Suprapubic skin (tissue), 4 donors: ENCODE measurements around the gene SCYGR7.

Source experiments
- CTCF ChIP-seq, 2 donors: fragments of 200-600 bp in 1 of 2; fragments of 450-650 bp in 1 of 2; sonication (generic) in 1 of 2; IDR thresholded peaks; one replicate each; pipeline ENCODE4 v1.5.1; 2016 to 2019; ENCODE audit warnings: antibody characterized with exemption in 2 of 2, mild to moderate bottlenecking in 1 of 2, moderate library complexity in 1 of 2
- EP300 ChIP-seq: sonication (generic); formaldehyde crosslinking; IDR thresholded peaks from one replicate; pipeline ENCODE4 v1.6.1; 2017; ENCODE audit warnings: antibody characterized with exemption
- POLR2A ChIP-seq, 2 donors: fragments of 450-650 bp; IDR thresholded peaks; one replicate each; pipeline ENCODE4 v1.6.1; 2017; ENCODE audit warnings: antibody characterized with exemption in 2 of 2, mild to moderate bottlenecking in 2 of 2, moderate library complexity in 2 of 2
- POLR2AphosphoS5 ChIP-seq, 3 donors: sonication (generic); formaldehyde crosslinking; IDR thresholded peaks; one replicate each; pipeline ENCODE4 v1.6.1; 2017; ENCODE audit warnings: antibody characterized with exemption in 3 of 3

GRCh38 chr2:227703961-227704360, 24.2 kb upstream of the SCYGR7 start:
- TF ChIP-seq POLR2A (IDR thresholded peaks at IDR 0.05) = no peak
- TF ChIP-seq CTCF (IDR thresholded peaks at IDR 0.05) = no peak
- TF ChIP-seq POLR2AphosphoS5 (IDR thresholded peaks at IDR 0.05) = no peak
- no peak for TF ChIP-seq EP300
